GM12872 (cell line): ENCODE results near the gene TSPAN4.

ENCODE experiments used
- CTCF ChIP-seq: IDR thresholded peaks from 3 replicates; pipeline ENCODE4 v1.5.1; 2011; ENCODE audit warnings: low read depth, mild to moderate bottlenecking, low read length, moderate library complexity; ENCODE audit not compliant: insufficient read depth

Gene TSPAN4

GRCh38 chr11:901452-902061 is 58.9 kb downstream of the TSPAN4 start:
- TF ChIP-seq CTCF, result no peak

GRCh38 chr11:904380-904779 is 61.7 kb downstream of the TSPAN4 start:
- no peak for TF ChIP-seq CTCF

GRCh38 chr11:905952-906351 is 63.3 kb downstream of the TSPAN4 start:
- TF ChIP-seq CTCF, result no peak

- TF ChIP-seq CTCF, result no peak
Measured at GRCh38 chr11:907668-908067, 65.0 kb downstream of the TSPAN4 start.

GRCh38 chr11:908273-908672 is 65.6 kb downstream of the TSPAN4 start:
- TF ChIP-seq CTCF, result no peak

- no peak for TF ChIP-seq CTCF
Measured at GRCh38 chr11:909406-909805, 66.8 kb downstream of the TSPAN4 start.

- no peak for TF ChIP-seq CTCF
Measured at GRCh38 chr11:910044-910588, 67.5 kb downstream of the TSPAN4 start.
